ENCODE data around the gene EPAS1. TPM values are rescaled to one million over a fixed set of nuclear protein-coding genes. Genes with fewer than 3 reads are reported as not detected.

Gene EPAS1
- total RNA-seq, 1 experiment from 2014 or later: 127 TPM

- TF ChIP-seq EZH2 (IDR thresholded peaks at IDR 0.05; ENCODE audit: low read depth): no peak
- no peak for TF ChIP-seq CTCF (conservative IDR thresholded peaks at IDR 0.05)
- H3K27ac ChIP-seq: no peak overlapping the region
- CTCF ChIA-PET: no interaction called here
- no peaks in the 10 kb centered on the region for H3K4me1 ChIP-seq (replicated peaks; ENCODE audit: insufficient read depth)
- H3K9me2 ChIP-seq (ENCODE audit: insufficient read depth): no peaks in the 10 kb centered on the region
- H3K36me3 ChIP-seq (ENCODE audit: low read depth): peaks cover 53% of the 10 kb centered on the region
- POLR2A ChIA-PET (ENCODE audit: unreplicated experiment): interaction anchor here (0.7 kb wide), 1 partner anchor 32 kb away, joined by 4 read pairs; no protein-coding TSS in a partner anchor
- no peak overlapping the region for H3K4me3 ChIP-seq
- no peaks in the 10 kb centered on the region for H3K27me3 ChIP-seq (ENCODE audit: insufficient read depth, low read depth)
- H3F3A ChIP-seq (ENCODE audit: insufficient read depth, low read depth): peaks cover 11% of the 10 kb centered on the region; the same call in 1 of the 2 replicates
- intact Hi-C loops (cut with micrococcal nuclease; ENCODE audit: unreplicated experiment): no loop called here
- no TSS peak for BruUV-seq (replicated peaks)
- no peaks in the 10 kb centered on the region for H3K9me3 ChIP-seq (ENCODE audit: insufficient read depth, low read depth)
- H3K79me2 ChIP-seq (ENCODE audit: low read depth): peaks cover 16% of the 10 kb centered on the region
- H4K20me1 ChIP-seq (ENCODE audit: insufficient read depth): peaks cover 33% of the 10 kb centered on the region
- no peak overlapping the region for H2AFZ ChIP-seq
- H3K4me2 ChIP-seq: no peak overlapping the region
- DNase-seq: no peak
Observed at GRCh38 chr2:46351098-46351749, 54.0 kb downstream of the EPAS1 start.

GRCh38 chr2:46351750-46352138, 54.5 kb downstream of the EPAS1 start:
- Histone ChIP-seq H3K27me3 (ENCODE audit: insufficient read depth, low read depth) (no peaks in the 10 kb centered on the region), H3K27ac (no peak overlapping the region), H3K4me2 (no peak overlapping the region), H3K9me3 (ENCODE audit: insufficient read depth, low read depth) (no peaks in the 10 kb centered on the region), H3K36me3 (ENCODE audit: low read depth) (peaks cover 58% of the 10 kb centered on the region), H4K20me1 (ENCODE audit: insufficient read depth) (peaks cover 28% of the 10 kb centered on the region; the same call in 1 of the 2 replicates), H3F3A (ENCODE audit: insufficient read depth, low read depth) (peaks cover 11% of the 10 kb centered on the region; the same call in 1 of the 2 replicates), H2AFZ (no peak overlapping the region), H3K9me2 (ENCODE audit: insufficient read depth) (no peaks in the 10 kb centered on the region), H3K79me2 (ENCODE audit: low read depth) (peaks cover 16% of the 10 kb centered on the region), H3K4me3 (no peak overlapping the region), H3K4me1 (replicated peaks; ENCODE audit: insufficient read depth) (no peaks in the 10 kb centered on the region)
- ChIA-PET CTCF (no interaction called here), POLR2A (ENCODE audit: unreplicated experiment) (no interaction called here)
- no peak for DNase-seq
- intact Hi-C loops (cut with micrococcal nuclease; ENCODE audit: unreplicated experiment): no loop called here
- no TSS peak for BruUV-seq (replicated peaks)
- no peak for TF ChIP-seq EZH2 (IDR thresholded peaks at IDR 0.05; ENCODE audit: low read depth)
- TF ChIP-seq CTCF (conservative IDR thresholded peaks at IDR 0.05): no peak

- no peaks in the 10 kb centered on the region for H3K9me3 ChIP-seq (ENCODE audit: insufficient read depth, low read depth)
- TF ChIP-seq CTCF (conservative IDR thresholded peaks at IDR 0.05) (no peak), EZH2 (IDR thresholded peaks at IDR 0.05; ENCODE audit: low read depth) (no peak)
- POLR2A ChIA-PET (ENCODE audit: unreplicated experiment): no interaction called here
- H3K4me3 ChIP-seq: no peak overlapping the region
- peaks cover 16% of the 10 kb centered on the region for H3K79me2 ChIP-seq (ENCODE audit: low read depth)
- H3K4me1 ChIP-seq (replicated peaks; ENCODE audit: insufficient read depth): no peaks in the 10 kb centered on the region
- peaks cover 65% of the 10 kb centered on the region for H3K36me3 ChIP-seq (ENCODE audit: low read depth)
- H3F3A ChIP-seq (ENCODE audit: insufficient read depth, low read depth): peaks cover 11% of the 10 kb centered on the region; the same call in 1 of the 2 replicates
- H3K9me2 ChIP-seq (ENCODE audit: insufficient read depth): no peaks in the 10 kb centered on the region
- H3K4me2 ChIP-seq: no peak overlapping the region
- no peak overlapping the region for H2AFZ ChIP-seq
- DNase-seq: no peak
- no TSS peak for BruUV-seq (replicated peaks)
- intact Hi-C loops (cut with micrococcal nuclease; ENCODE audit: unreplicated experiment): no loop called here
- CTCF ChIA-PET: no interaction called here
- H4K20me1 ChIP-seq (ENCODE audit: insufficient read depth): peaks cover 21% of the 10 kb centered on the region; the same call in 1 of the 2 replicates
- no peak overlapping the region for H3K27ac ChIP-seq
- H3K27me3 ChIP-seq (ENCODE audit: insufficient read depth, low read depth): no peaks in the 10 kb centered on the region
Observed at GRCh38 chr2:46352621-46353020, 55.4 kb downstream of the EPAS1 start.

All from PC-9 (cell line).